OCI-LY7 (cell line): ENCODE results near the gene TRIM59. TPM values are rescaled to one million over a fixed set of nuclear protein-coding genes. Genes with fewer than 3 reads are reported as not detected.
"Not testable (repeated sequence)": the region's sequence is repeated elsewhere in the genome, so short reads cannot be mapped to it uniquely, and the experiment has no call there.

Source experiments
- BruUV-seq: library from RNA; stranded (reverse); fragments of 400-500 nt; replicated peaks from 2 replicates; lab custom pipeline; 2021; lab: Mats Ljungman, UMichigan
- CTCF ChIA-PET: fragments of 300-600 bp; sonication (Branson Sonifier 250); formaldehyde crosslinking; loops from one replicate; lab custom pipeline; 2022; ENCODE audit warnings: antibody characterized with exemption; ENCODE audit not compliant: unreplicated experiment; lab: Charles Lee
- POLR2A ChIA-PET: fragments of 300-600 bp; sonication (Branson Sonifier 250); formaldehyde crosslinking; loops from one replicate; lab custom pipeline; 2022; ENCODE audit warnings: antibody characterized with exemption; lab: Charles Lee
- DNase-seq: peaks from one replicate; pipeline ENCODE4 v3.0.0-alpha.2; 2015; ENCODE audit warnings: low spot score
- H2AFZ ChIP-seq: fragments of 200-600 bp; sonication (generic), shearing (Covaris generic); 2 replicates; pipeline ENCODE4 v1.6.1; 2014; ENCODE audit warnings: mild to moderate bottlenecking, antibody characterized with exemption, low read length, moderate library complexity
- H3K27ac ChIP-seq: fragments of 200-600 bp; sonication (generic); 2 replicates; pipeline ENCODE4 v1.5.1; 2014; ENCODE audit warnings: mixed run types, low read depth, mild to moderate bottlenecking, moderate library complexity, low read length, inconsistent platforms; ENCODE audit not compliant: poor library complexity, severe bottlenecking
- H3K36me3 ChIP-seq: fragments of 200-600 bp; sonication (generic); 2 replicates; pipeline ENCODE4 v1.6.1; 2014; ENCODE audit warnings: mild to moderate bottlenecking, antibody characterized with exemption, low read length, moderate library complexity, mixed read lengths; ENCODE audit not compliant: insufficient read depth
- H3K4me1 ChIP-seq: fragments of 200-600 bp; sonication (generic); 2 replicates; pipeline ENCODE4 v1.5.1; 2014; ENCODE audit warnings: mild to moderate bottlenecking, low read length; ENCODE audit not compliant: insufficient read depth, poor library complexity, severe bottlenecking
- H3K4me2 ChIP-seq: fragments of 200-600 bp; sonication (generic); 2 replicates; pipeline ENCODE4 v1.6.1; 2014; ENCODE audit warnings: mild to moderate bottlenecking, low read length
- H3K4me3 ChIP-seq: fragments of 200-600 bp; sonication (generic); 2 replicates; pipeline ENCODE4 v1.5.1; 2014; ENCODE audit warnings: mild to moderate bottlenecking, low read depth, low read length; ENCODE audit not compliant: poor library complexity, severe bottlenecking
- H3K79me2 ChIP-seq: fragments of 200-600 bp; sonication (generic); 2 replicates; pipeline ENCODE4 v1.6.1; 2016; ENCODE audit warnings: low read depth, mild to moderate bottlenecking, low read length, moderate library complexity, mixed read lengths; ENCODE audit not compliant: insufficient read depth
- H3K9me2 ChIP-seq: fragments of 200-600 bp; sonication (generic); 2 replicates; pipeline ENCODE4 v1.6.1; 2016; ENCODE audit warnings: mild to moderate bottlenecking, low read length, mixed read lengths; ENCODE audit not compliant: insufficient read depth
- H3K9me3 ChIP-seq: fragments of 200-600 bp; sonication (generic); 2 replicates; pipeline ENCODE4 v1.6.1; 2014; ENCODE audit warnings: mild to moderate bottlenecking, mixed run types, low read length, mixed read lengths
- H4K20me1 ChIP-seq: fragments of 200-600 bp; sonication (generic); 2 replicates; pipeline ENCODE4 v1.6.1; 2014; ENCODE audit warnings: mild to moderate bottlenecking, antibody characterized with exemption, low read length, moderate library complexity, mixed read lengths; ENCODE audit not compliant: insufficient read depth
- EZH2phosphoT487 ChIP-seq: fragments of 200-600 bp; sonication (generic); IDR thresholded peaks from 2 replicates; pipeline ENCODE4 v1.6.1; 2018; ENCODE audit warnings: low read depth, borderline replicate concordance, mild to moderate bottlenecking, mixed run types, antibody characterized with exemption, low read length, moderate library complexity, mixed read lengths
- intact Hi-C: fragments of 100-400 bp; cut with micrococcal nuclease; formaldehyde crosslinking; loops from one replicate; pipeline ENCODE4 v1.10.0; 2022; ENCODE audit not compliant: unreplicated experiment
- total RNA-seq, 2 experiments: library from RNA; depleted of rRNA in 1 of 2; stranded (reverse); fragments of >200 nt in 1 of 2; shearing (Covaris generic) in 1 of 2; gene quantifications; 2 replicates each; pipeline ENCODE4 v1.2.3, GENCODE V29; 2014 to 2022
- TF ChIP-seq, protein P1 (sequence below): fragments of 200-600 bp; sonication (generic); conservative IDR thresholded peaks from 2 replicates; pipeline ENCODE4 v1.5.1; 2014; ENCODE audit warnings: mild to moderate bottlenecking, antibody characterized with exemption, low read length, moderate library complexity, mixed read lengths

The TRIM59 gene
- total RNA-seq, 2 experiments from 2014 or later = 28.7 to 46.9 TPM

DNA sequence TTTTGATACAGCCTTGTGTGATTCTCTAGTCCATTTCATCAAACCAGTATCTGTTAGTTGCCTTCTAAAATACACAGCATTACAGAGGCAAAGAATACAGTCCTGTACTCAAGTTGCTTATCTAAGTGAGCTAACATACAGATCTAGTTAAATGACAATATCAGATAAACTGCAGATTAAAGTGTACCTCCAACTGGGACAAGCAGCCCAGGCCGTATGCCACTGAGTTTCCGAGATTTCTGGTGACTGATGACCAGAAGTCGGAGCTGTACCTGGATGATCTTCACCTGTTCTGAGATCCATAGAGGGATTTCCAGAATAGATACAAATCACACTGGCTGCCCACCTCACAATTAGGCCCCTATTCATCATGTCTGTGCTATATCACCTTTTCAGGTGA lies 6.3 kb upstream of the TRIM59 start:
- TF ChIP-seq, protein P1, sequence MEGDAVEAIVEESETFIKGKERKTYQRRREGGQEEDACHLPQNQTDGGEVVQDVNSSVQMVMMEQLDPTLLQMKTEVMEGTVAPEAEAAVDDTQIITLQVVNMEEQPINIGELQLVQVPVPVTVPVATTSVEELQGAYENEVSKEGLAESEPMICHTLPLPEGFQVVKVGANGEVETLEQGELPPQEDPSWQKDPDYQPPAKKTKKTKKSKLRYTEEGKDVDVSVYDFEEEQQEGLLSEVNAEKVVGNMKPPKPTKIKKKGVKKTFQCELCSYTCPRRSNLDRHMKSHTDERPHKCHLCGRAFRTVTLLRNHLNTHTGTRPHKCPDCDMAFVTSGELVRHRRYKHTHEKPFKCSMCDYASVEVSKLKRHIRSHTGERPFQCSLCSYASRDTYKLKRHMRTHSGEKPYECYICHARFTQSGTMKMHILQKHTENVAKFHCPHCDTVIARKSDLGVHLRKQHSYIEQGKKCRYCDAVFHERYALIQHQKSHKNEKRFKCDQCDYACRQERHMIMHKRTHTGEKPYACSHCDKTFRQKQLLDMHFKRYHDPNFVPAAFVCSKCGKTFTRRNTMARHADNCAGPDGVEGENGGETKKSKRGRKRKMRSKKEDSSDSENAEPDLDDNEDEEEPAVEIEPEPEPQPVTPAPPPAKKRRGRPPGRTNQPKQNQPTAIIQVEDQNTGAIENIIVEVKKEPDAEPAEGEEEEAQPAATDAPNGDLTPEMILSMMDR = no peak
- TF ChIP-seq EZH2phosphoT487 = no peak
- Histone ChIP-seq H3K79me2 (no peaks in the 10 kb centered on the region), H3K4me3 (no peak overlapping the region), H3K4me1 (no peaks in the 10 kb centered on the region), H3K4me2 (no peak overlapping the region), H3K9me3 (no peaks in the 10 kb centered on the region), H4K20me1 (no peaks in the 10 kb centered on the region), H3K27ac (no peak overlapping the region), H2AFZ (no peak overlapping the region), H3K9me2 (no peaks in the 10 kb centered on the region), H3K36me3 (no peaks in the 10 kb centered on the region)
- ChIA-PET CTCF (no interaction called here), POLR2A (interaction anchor here (1.0 kb wide), 1 partner anchor 14 kb away, joined by 3 read pairs; no protein-coding TSS in a partner anchor)
- no peak for DNase-seq
- intact Hi-C loops = no loop called here
- no TSS peak for BruUV-seq

DNA sequence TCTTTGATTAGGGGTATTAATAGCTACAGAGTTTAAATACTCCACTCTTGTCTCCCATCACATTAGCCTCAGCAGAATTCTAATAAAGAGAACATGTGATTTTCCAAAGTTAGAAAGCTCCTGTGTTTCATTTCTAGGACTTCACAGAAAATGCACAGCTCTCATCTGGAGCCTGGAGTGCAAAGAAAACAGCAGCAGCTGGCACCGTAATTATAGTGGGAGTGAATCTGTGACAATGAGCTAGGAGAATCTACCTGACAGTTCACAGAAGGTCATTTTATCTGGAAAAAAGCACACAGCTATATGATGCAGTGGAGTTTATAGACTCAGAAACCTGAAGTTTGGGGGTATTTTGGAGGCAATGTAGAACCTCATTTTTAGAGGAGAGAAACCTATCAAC lies 5.4 kb upstream of the TRIM59 start:
- Histone ChIP-seq H4K20me1 (no peaks in the 10 kb centered on the region), H3K27ac (no peak overlapping the region), H3K9me2 (no peaks in the 10 kb centered on the region), H3K4me3 (no peak overlapping the region), H3K4me2 (no peak overlapping the region), H2AFZ (no peak overlapping the region), H3K36me3 (no peaks in the 10 kb centered on the region), H3K4me1 (peaks cover 6% of the 10 kb centered on the region), H3K79me2 (no peaks in the 10 kb centered on the region), H3K9me3 (no peaks in the 10 kb centered on the region)
- TF ChIP-seq, protein P1 = no peak
- TF ChIP-seq EZH2phosphoT487 = no peak
- intact Hi-C loops = no loop called here
- ChIA-PET CTCF (no interaction called here), POLR2A (interaction anchor here (0.7 to 1.0 kb wide), 2 partner anchors 13 to 655 kb away, joined by 3 read pairs; no protein-coding TSS in a partner anchor)
- no peak for DNase-seq
- no TSS peak for BruUV-seq

DNA sequence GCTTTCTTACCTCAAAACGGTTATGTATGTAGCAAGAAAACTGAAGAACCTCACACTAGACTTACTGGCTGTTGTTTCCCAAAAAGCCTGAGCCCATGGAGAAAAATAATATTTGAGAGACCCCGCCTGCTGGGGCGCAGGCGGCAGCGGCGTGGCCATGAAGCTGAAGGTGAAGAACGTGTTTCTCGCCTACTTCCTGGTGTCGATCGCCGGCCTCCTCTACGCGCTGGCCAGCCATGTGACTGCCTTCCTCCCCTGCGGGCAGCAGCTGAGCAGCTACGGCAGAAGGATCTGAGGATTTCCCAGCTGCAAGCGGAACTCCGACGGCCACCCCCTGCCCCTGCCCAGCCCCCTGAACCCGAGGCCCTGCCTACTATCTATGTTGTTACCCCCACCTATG lies 2.7 kb upstream of the TRIM59 start:
- H3K36me3 ChIP-seq, intact Hi-C loops, H3K27ac ChIP-seq, H3K9me3 ChIP-seq, H4K20me1 ChIP-seq, BruUV-seq, H3K4me2 ChIP-seq, H3K9me2 ChIP-seq, POLR2A ChIA-PET, H3K4me3 ChIP-seq, DNase-seq, H2AFZ ChIP-seq, CTCF ChIA-PET: not testable (repeated sequence)
- Histone ChIP-seq H3K4me1 (peaks cover 13% of the 10 kb centered on the region), H3K79me2 (peaks cover 20% of the 10 kb centered on the region)
